ENCODE results near the gene ADD1.

Gene ADD1

GRCh38 chr4:2830632-2831610, 12.7 kb upstream of the ADD1 start:
- TF ChIP-seq CTCF (IDR thresholded peaks at IDR 0.05) = no peak
- Histone ChIP-seq H3K4me3 (no peak overlapping the region), H3K36me3 (peaks cover 0 to 88% (median 44%) of the 10 kb centered on the region in 3 donors), H3K27me3 (no peaks in the 10 kb centered on the region), H3K4me1 (no peaks in the 10 kb centered on the region), H3K27ac (no peak overlapping the region), H3K9me3 (no peaks in the 10 kb centered on the region)
- peak in 1 of 2 donors; percentile 58 for DNase-seq
- intact Hi-C loops (cut with DNase I; ENCODE audit: low total_unique reads) = no loop called here

- no peak overlapping the region for H3K27ac ChIP-seq
- peaks cover 0 to 83% (median 44%) of the 10 kb centered on the region in 3 donors for H3K36me3 ChIP-seq
- intact Hi-C loops (cut with DNase I; ENCODE audit: low total_unique reads) = no loop called here
- TF ChIP-seq CTCF (IDR thresholded peaks at IDR 0.05) = no peak
- no peaks in the 10 kb centered on the region for H3K27me3 ChIP-seq
- peaks cover 0 to 4% (median 2%) of the 10 kb centered on the region in 4 donors for H3K4me1 ChIP-seq
- H3K4me3 ChIP-seq = no peak overlapping the region
- no peaks in the 10 kb centered on the region for H3K9me3 ChIP-seq
- peak in 1 of 2 donors; percentile 50 for DNase-seq
Measured at GRCh38 chr4:2831611-2832308, 11.9 kb upstream of the ADD1 start.

- Histone ChIP-seq H3K27ac (no peak overlapping the region), H3K4me1 (peaks cover 0 to 11% (median 7%) of the 10 kb centered on the region in 4 donors), H3K36me3 (peaks cover 0 to 77% (median 40%) of the 10 kb centered on the region in 3 donors), H3K4me3 (no peak overlapping the region), H3K9me3 (no peaks in the 10 kb centered on the region), H3K27me3 (no peaks in the 10 kb centered on the region)
- intact Hi-C loops (cut with DNase I; ENCODE audit: low total_unique reads) = no loop called here
- no peak for TF ChIP-seq CTCF (IDR thresholded peaks at IDR 0.05)
- DNase-seq = peak in 1 of 2 donors; percentile 37
Measured at GRCh38 chr4:2832309-2832980, 11.2 kb upstream of the ADD1 start.

GRCh38 chr4:2832981-2833670, 10.5 kb upstream of the ADD1 start:
- TF ChIP-seq CTCF (IDR thresholded peaks at IDR 0.05) = no peak
- Histone ChIP-seq H3K27ac (no peak overlapping the region), H3K4me3 (no peak overlapping the region), H3K9me3 (no peaks in the 10 kb centered on the region), H3K27me3 (no peaks in the 10 kb centered on the region), H3K4me1 (peaks cover 0 to 17% (median 10%) of the 10 kb centered on the region in 4 donors), H3K36me3 (peaks cover 0 to 70% (median 39%) of the 10 kb centered on the region in 3 donors)
- DNase-seq = peak in 1 of 2 donors; percentile 48
- intact Hi-C loops (cut with DNase I; ENCODE audit: low total_unique reads) = no loop called here

- H3K36me3 ChIP-seq = peaks cover 0 to 65% (median 39%) of the 10 kb centered on the region in 3 donors
Measured at GRCh38 chr4:2833671-2834000, 10.0 kb upstream of the ADD1 start.

More at GRCh38 chr4:2833671-2834000, 10.0 kb upstream of the ADD1 start:
- Histone ChIP-seq H3K9me3 (no peaks in the 10 kb centered on the region), H3K27me3 (no peaks in the 10 kb centered on the region), H3K4me1 (peaks cover 0 to 17% (median 11%) of the 10 kb centered on the region in 4 donors), H3K4me3 (no peak overlapping the region), H3K27ac (no peak overlapping the region)
- TF ChIP-seq CTCF (IDR thresholded peaks at IDR 0.05) = no peak
- DNase-seq = peak in 1 of 2 donors; percentile 53
- intact Hi-C loops (cut with DNase I; ENCODE audit: low total_unique reads) = no loop called here
